ENCODE measurements around the gene CAP2.

Gene CAP2

GRCh38 chr6:17483391-17484016, 90.1 kb downstream of the CAP2 start:
- TF ChIP-seq, protein P1, sequence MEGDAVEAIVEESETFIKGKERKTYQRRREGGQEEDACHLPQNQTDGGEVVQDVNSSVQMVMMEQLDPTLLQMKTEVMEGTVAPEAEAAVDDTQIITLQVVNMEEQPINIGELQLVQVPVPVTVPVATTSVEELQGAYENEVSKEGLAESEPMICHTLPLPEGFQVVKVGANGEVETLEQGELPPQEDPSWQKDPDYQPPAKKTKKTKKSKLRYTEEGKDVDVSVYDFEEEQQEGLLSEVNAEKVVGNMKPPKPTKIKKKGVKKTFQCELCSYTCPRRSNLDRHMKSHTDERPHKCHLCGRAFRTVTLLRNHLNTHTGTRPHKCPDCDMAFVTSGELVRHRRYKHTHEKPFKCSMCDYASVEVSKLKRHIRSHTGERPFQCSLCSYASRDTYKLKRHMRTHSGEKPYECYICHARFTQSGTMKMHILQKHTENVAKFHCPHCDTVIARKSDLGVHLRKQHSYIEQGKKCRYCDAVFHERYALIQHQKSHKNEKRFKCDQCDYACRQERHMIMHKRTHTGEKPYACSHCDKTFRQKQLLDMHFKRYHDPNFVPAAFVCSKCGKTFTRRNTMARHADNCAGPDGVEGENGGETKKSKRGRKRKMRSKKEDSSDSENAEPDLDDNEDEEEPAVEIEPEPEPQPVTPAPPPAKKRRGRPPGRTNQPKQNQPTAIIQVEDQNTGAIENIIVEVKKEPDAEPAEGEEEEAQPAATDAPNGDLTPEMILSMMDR (IDR thresholded peaks at IDR 0.05; ENCODE audit: low read depth, low read length, missing control alignments), result no peak
- DNase-seq (ENCODE audit: extremely low read depth, low read depth), result no peak
- H3K4me3 ChIP-seq (replicated peaks; ENCODE audit: low read depth, low read length), result no peak overlapping the region

- no peak overlapping the region for H3K4me3 ChIP-seq (replicated peaks; ENCODE audit: low read depth, low read length)
- DNase-seq (ENCODE audit: extremely low read depth, low read depth), result no peak
- TF ChIP-seq, protein P1 (IDR thresholded peaks at IDR 0.05; ENCODE audit: low read depth, low read length, missing control alignments), result no peak
Observed at GRCh38 chr6:17484201-17484849, 90.9 kb downstream of the CAP2 start.

GRCh38 chr6:17485181-17485580, 91.8 kb downstream of the CAP2 start:
- TF ChIP-seq, protein P1 (IDR thresholded peaks at IDR 0.05; ENCODE audit: low read depth, low read length, missing control alignments), result no peak

DNA sequence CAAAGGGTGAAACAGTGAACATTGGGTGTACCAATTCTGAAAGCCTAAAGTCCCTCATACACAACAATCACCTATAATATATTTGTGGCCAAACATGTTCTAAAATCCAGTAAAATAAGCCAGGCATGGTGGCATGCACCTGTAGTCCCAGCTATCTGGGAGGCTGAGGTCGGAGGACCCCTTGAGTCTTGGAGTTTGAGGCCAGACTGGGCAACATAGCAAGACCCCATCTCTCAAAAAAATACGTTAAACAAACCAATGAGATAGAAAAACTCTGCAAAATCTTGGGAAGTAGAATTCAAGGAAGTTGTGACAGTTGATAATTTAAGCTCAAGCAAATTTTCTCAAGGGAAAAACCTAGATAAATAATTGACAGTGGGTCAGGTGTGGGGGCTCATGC, 92.6 kb downstream of the CAP2 start:
- no peak for DNase-seq (ENCODE audit: extremely low read depth, low read depth)
- no peak overlapping the region for H3K4me3 ChIP-seq (replicated peaks; ENCODE audit: low read depth, low read length)
- TF ChIP-seq, protein P1 (IDR thresholded peaks at IDR 0.05; ENCODE audit: low read depth, low read length, missing control alignments), result no peak

More at GRCh38 chr6:17485181-17485580, 91.8 kb downstream of the CAP2 start:
- no peak overlapping the region for H3K4me3 ChIP-seq (replicated peaks; ENCODE audit: low read depth, low read length)
- no peak for DNase-seq (ENCODE audit: extremely low read depth, low read depth)

DNA sequence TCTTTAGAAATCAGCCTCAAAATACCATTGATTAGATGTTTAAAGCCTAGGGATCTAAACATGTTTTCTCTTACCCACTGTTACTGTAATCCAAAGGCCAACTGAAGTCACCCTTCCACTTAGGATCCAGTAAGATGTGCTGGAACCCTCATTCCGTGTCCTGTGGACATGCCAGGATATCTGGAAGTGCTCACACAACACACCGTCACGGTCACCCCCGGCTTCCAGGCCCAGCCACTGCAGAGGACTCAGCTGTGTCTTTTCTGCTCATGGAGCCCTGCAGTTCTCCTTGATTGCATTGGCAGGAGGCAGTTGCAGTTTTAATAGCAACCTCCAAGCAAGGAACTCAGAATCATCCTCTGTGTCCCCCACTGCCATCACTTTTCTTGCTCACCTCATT, 93.3 kb downstream of the CAP2 start:
- no peak for DNase-seq (ENCODE audit: extremely low read depth, low read depth)
- TF ChIP-seq, protein P1 (IDR thresholded peaks at IDR 0.05; ENCODE audit: low read depth, low read length, missing control alignments), result no peak
- H3K4me3 ChIP-seq (replicated peaks; ENCODE audit: low read depth, low read length), result no peak overlapping the region

DNA sequence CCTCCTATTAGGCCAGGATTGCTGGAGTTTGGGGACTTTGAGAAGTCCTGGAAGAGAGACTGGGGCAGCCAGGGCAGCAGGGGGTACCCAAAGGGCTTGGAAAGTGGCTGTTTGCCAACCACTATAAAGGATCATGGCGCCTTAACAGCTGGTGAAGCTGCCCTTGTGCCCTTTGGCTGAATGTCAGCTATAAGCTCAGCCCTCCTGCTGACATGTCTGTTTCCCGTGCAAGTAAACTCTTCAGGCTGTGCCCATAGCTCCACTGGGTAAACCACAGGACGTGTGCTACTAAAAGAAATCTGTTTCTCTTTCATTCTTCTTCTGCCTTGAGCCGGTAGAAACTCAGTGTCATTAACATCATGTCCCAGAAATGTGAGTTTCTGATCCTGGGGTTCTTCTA, 97.3 kb downstream of the CAP2 start:
- H3K4me3 ChIP-seq (replicated peaks; ENCODE audit: low read depth, low read length), result no peak overlapping the region
- TF ChIP-seq, protein P1 (IDR thresholded peaks at IDR 0.05; ENCODE audit: low read depth, low read length, missing control alignments), result no peak
- DNase-seq (ENCODE audit: extremely low read depth, low read depth), result no peak

All from HFF-Myc (cell line).